Common myeloid progenitor, CD34-positive (primary cell): Measurements from ENCODE around the gene CADPS2.

Experiments used
- CTCF ChIA-PET: fragments of 350-600 bp; sonication (Branson Sonifier 250); formaldehyde crosslinking; loops from one replicate; lab custom pipeline; 2021; ENCODE audit warnings: antibody characterized with exemption; lab: Charles Lee
- POLR2A ChIA-PET: fragments of 350-600 bp; sonication (Branson Sonifier 250); formaldehyde crosslinking; loops from one replicate; lab custom pipeline; 2021; ENCODE audit warnings: antibody characterized with exemption; lab: Charles Lee
- DNase-seq, 3 donors: peaks; one replicate each; pipeline versions ENCODE4 v3.0.0 to v3.0.0-alpha.2; 2013
- H3K27ac ChIP-seq, 2 experiments: 1 replicate in 1 of 2; 2 replicates in 1 of 2; pipeline ENCODE4 v1.7.0; 2013; ENCODE audit warnings: inconsistent platforms in 2 of 2, low read length in 2 of 2, mild to moderate bottlenecking in 2 of 2, low read depth in 1 of 2, moderate library complexity in 1 of 2; ENCODE audit not compliant: severe bottlenecking in 2 of 2, insufficient read depth in 1 of 2, poor library complexity in 1 of 2
- H3K27me3 ChIP-seq, 5 experiments: replicated peaks in 2 of 5; 1 replicate in 3 of 5; 2 replicates in 2 of 5; pipeline versions ENCODE4 v1.6.1 to v1.7.0; 2013; ENCODE audit warnings: low read length in 4 of 5, mild to moderate bottlenecking in 2 of 5, moderate library complexity in 2 of 5, inconsistent platforms in 1 of 5; ENCODE audit not compliant: insufficient read depth in 5 of 5, control insufficient read depth in 4 of 5
- H3K36me3 ChIP-seq, 4 experiments: 1 replicate in 2 of 4; 2 replicates in 2 of 4; pipeline versions ENCODE4 v1.6.1 to v1.7.0; 2013; ENCODE audit warnings: low read length in 3 of 4, control low read depth in 1 of 4, mild to moderate bottlenecking in 1 of 4; ENCODE audit not compliant: control insufficient read depth in 4 of 4, insufficient read depth in 4 of 4
- H3K4me1 ChIP-seq, 4 experiments: 1 replicate in 3 of 4; 2 replicates in 1 of 4; pipeline versions ENCODE4 v1.6.1 to v1.7.1; 2013; ENCODE audit warnings: low read length in 3 of 4, mild to moderate bottlenecking in 3 of 4, control low read depth in 1 of 4, inconsistent platforms in 1 of 4, moderate library complexity in 1 of 4; ENCODE audit not compliant: control insufficient read depth in 4 of 4, insufficient read depth in 4 of 4; ENCODE audit errors: control extremely low read depth in 1 of 4
- H3K4me3 ChIP-seq, 7 experiments: 1 replicate in 4 of 7; 2 replicates in 3 of 7; pipeline versions ENCODE4 v1.5.1 to v1.7.0; 2013; ENCODE audit warnings: mild to moderate bottlenecking in 7 of 7, low read length in 6 of 7, moderate library complexity in 6 of 7, inconsistent platforms in 2 of 7, low read depth in 2 of 7, control low read depth in 1 of 7; ENCODE audit not compliant: insufficient read depth in 4 of 7, control insufficient read depth in 1 of 7; ENCODE audit errors: extremely low read depth in 1 of 7
- H3K9me3 ChIP-seq, 5 experiments: 1 replicate in 4 of 5; 2 replicates in 1 of 5; pipeline versions ENCODE4 v1.6.1 to v1.7.1; 2013; ENCODE audit warnings: low read length in 4 of 5, mild to moderate bottlenecking in 2 of 5, inconsistent platforms in 1 of 5, low read depth in 1 of 5, moderate library complexity in 1 of 5; ENCODE audit not compliant: control insufficient read depth in 4 of 5, insufficient read depth in 2 of 5; ENCODE audit errors: control extremely low read depth in 1 of 5
- WGBS: methylation state at CpG from one replicate; pipeline ENCODE4 v1.1.5; 2013; ENCODE audit not compliant: insufficient coverage; 5-methylcytosine and 5-hydroxymethylcytosine counted together

The CADPS2 gene

GRCh38 chr7:122425731-122426130 is 460.5 kb downstream of the CADPS2 start:
- DNase-seq, result no peak
- ChIA-PET POLR2A (no interaction called here), CTCF (no interaction called here)
- no peaks in the 10 kb centered on the region for H3K27me3 ChIP-seq
- no peak overlapping the region for H3K4me3 ChIP-seq
- no CpG with 5 or more reads among the region's 1 CpG for WGBS
- no peaks in the 10 kb centered on the region for H3K9me3 ChIP-seq
- H3K27ac ChIP-seq, result no peak overlapping the region
- H3K4me1 ChIP-seq, result no peaks in the 10 kb centered on the region
- H3K36me3 ChIP-seq, result no peaks in the 10 kb centered on the region

- no peaks in the 10 kb centered on the region for H3K4me1 ChIP-seq
- no peaks in the 10 kb centered on the region for H3K36me3 ChIP-seq
- H3K27me3 ChIP-seq, result no peaks in the 10 kb centered on the region
- CTCF ChIA-PET, result no interaction called here
- no peak for DNase-seq
- no peak overlapping the region for H3K27ac ChIP-seq
- H3K4me3 ChIP-seq, result no peak overlapping the region
- H3K9me3 ChIP-seq, result no peaks in the 10 kb centered on the region
- 88% methylated on average over 1 of the region's 4 CpGs for WGBS
- POLR2A ChIA-PET, result no interaction called here
Measured at GRCh38 chr7:122423591-122423990, 462.7 kb downstream of the CADPS2 start.

- Histone ChIP-seq H3K27ac (no peak overlapping the region), H3K9me3 (no peaks in the 10 kb centered on the region), H3K36me3 (no peaks in the 10 kb centered on the region), H3K4me1 (no peaks in the 10 kb centered on the region), H3K4me3 (no peak overlapping the region), H3K27me3 (no peaks in the 10 kb centered on the region)
- ChIA-PET POLR2A (no interaction called here), CTCF (no interaction called here)
- 73% methylated on average over 2 of the region's 2 CpGs for WGBS
- DNase-seq, result no peak
Measured at GRCh38 chr7:122416336-122416735, 469.9 kb downstream of the CADPS2 start.

- Histone ChIP-seq H3K9me3 (no peaks in the 10 kb centered on the region), H3K27me3 (no peaks in the 10 kb centered on the region), H3K4me1 (no peaks in the 10 kb centered on the region), H3K27ac (no peak overlapping the region), H3K36me3 (no peaks in the 10 kb centered on the region), H3K4me3 (no peak overlapping the region)
- CTCF ChIA-PET, result no interaction called here
- POLR2A ChIA-PET, result no interaction called here
- WGBS, result no CpG with 5 or more reads among the region's 1 CpG
- DNase-seq, result no peak
Measured at GRCh38 chr7:122415510-122415909, 470.8 kb downstream of the CADPS2 start.

GRCh38 chr7:122413339-122413738 is 472.9 kb downstream of the CADPS2 start:
- no peak for DNase-seq
- Histone ChIP-seq H3K4me3 (no peak overlapping the region), H3K36me3 (no peaks in the 10 kb centered on the region), H3K4me1 (no peaks in the 10 kb centered on the region), H3K27ac (no peak overlapping the region), H3K27me3 (no peaks in the 10 kb centered on the region), H3K9me3 (no peaks in the 10 kb centered on the region)
- WGBS, result 100% methylated on average over 1 of the region's 1 CpG
- ChIA-PET POLR2A (no interaction called here), CTCF (no interaction called here)

- no peak for DNase-seq
- ChIA-PET CTCF (no interaction called here), POLR2A (no interaction called here)
- Histone ChIP-seq H3K4me1 (no peaks in the 10 kb centered on the region), H3K36me3 (no peaks in the 10 kb centered on the region), H3K4me3 (no peak overlapping the region), H3K27ac (no peak overlapping the region), H3K9me3 (no peaks in the 10 kb centered on the region), H3K27me3 (no peaks in the 10 kb centered on the region)
- WGBS, result no CpG with 5 or more reads among the region's 1 CpG
Measured at GRCh38 chr7:122412883-122413282, 473.4 kb downstream of the CADPS2 start.

GRCh38 chr7:122412441-122412840 is 473.8 kb downstream of the CADPS2 start:
- DNase-seq, result no peak
- Histone ChIP-seq H3K27me3 (no peaks in the 10 kb centered on the region), H3K27ac (no peak overlapping the region), H3K36me3 (no peaks in the 10 kb centered on the region), H3K4me1 (no peaks in the 10 kb centered on the region), H3K4me3 (no peak overlapping the region), H3K9me3 (no peaks in the 10 kb centered on the region)
- ChIA-PET CTCF (no interaction called here), POLR2A (no interaction called here)
- WGBS, result 100% methylated on average over 1 of the region's 6 CpGs
